Vagina (tissue), 2 donors: ENCODE results near the gene ARFGAP2.

Experiments used
- CTCF ChIP-seq, 3 experiments: fragments of 450-650 bp in 2 of 3; fragments of 200-600 bp in 1 of 3; sonication (generic) in 1 of 3; IDR thresholded peaks; one replicate each; pipeline ENCODE4 v1.5.1; 2017 to 2019; ENCODE audit warnings: antibody characterized with exemption in 3 of 3, mild to moderate bottlenecking in 2 of 3, moderate library complexity in 2 of 3
- POLR2A ChIP-seq, 2 donors: fragments of 450-650 bp; IDR thresholded peaks; one replicate each; pipeline ENCODE4 v1.6.1; 2017; ENCODE audit warnings: antibody characterized with exemption in 2 of 2, mild to moderate bottlenecking in 2 of 2, moderate library complexity in 2 of 2
- POLR2AphosphoS5 ChIP-seq, 2 donors: sonication (generic); formaldehyde crosslinking; IDR thresholded peaks; one replicate each; pipeline ENCODE4 v1.9.0; 2017; ENCODE audit warnings: antibody characterized with exemption in 2 of 2, mild to moderate bottlenecking in 2 of 2, low read depth in 1 of 2; ENCODE audit not compliant: insufficient read depth in 1 of 2

GRCh38 chr11:47125083-47125482, 51.6 kb downstream of the ARFGAP2 start:
- TF ChIP-seq CTCF (IDR thresholded peaks at IDR 0.05) (no peak), POLR2A (IDR thresholded peaks at IDR 0.05) (no peak), POLR2AphosphoS5 (IDR thresholded peaks at IDR 0.05; ENCODE audit: insufficient read depth in 1 of 2, low read depth in 1 of 2) (no peak)
